Stimulated activated CD8-positive, alpha-beta memory T cell treated with anti-CD3 and anti-CD28 coated beads, Interleukin-7, amount 100 ng/mL, for 1 hour (primary cell): ENCODE measurements around the gene TXNDC2.
"Not testable (repeated sequence)": the region's sequence is repeated elsewhere in the genome, so short reads cannot be mapped to it uniquely, and the experiment has no call there.

ENCODE experiments used
- DNase-seq, 2 donors: peaks; one replicate each; pipeline ENCODE4 v3.0.0-alpha.2; 2020; ENCODE audit warnings: low read depth in 2 of 2

The TXNDC2 gene

DNA sequence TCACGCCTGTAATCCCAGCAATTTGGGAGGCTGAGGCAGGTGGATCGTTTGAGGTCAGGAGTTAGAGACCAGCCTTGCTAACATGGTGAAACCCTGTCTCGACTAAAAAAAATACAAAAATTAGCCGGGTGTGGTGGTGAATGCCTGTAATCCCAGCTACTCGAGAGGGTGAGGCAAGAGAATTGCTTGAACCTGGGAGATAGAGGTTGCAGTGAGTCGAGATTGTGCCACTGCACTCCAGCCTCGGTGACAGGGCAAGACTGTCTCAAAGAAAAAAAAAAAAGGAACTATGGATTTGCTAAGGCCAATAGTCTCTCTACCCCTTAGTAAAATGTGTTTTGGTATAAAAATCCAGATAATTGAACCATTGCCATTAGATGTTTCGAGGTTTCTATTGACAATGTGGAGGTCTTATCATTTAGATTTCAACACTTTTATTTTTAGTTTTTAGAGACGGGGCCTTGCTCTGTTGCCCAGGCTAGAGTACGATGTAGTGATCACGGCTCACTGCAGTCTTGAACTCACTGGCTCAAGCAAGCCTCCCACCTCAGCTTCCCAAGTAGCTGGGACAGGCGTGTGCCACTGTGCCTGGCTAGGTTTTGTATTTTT, 1.1 kb upstream of the TXNDC2 start:
- no peak for DNase-seq

DNA sequence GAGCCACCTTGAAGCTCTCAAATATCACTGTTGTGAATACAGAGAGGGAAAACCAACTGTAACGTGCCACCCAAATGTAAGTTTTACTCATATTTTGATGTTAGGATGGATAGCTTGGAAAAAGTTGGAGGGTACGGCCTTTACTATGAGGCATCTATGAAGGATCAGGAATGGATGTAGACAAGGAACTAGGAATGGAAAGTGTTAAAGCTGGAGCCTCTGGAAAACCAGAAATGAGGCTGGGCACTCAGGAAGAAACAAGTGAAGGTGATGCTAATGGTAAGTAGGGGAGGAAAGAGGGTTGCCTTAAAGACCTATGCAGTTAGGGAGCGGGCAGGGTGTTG, 204 bp downstream of the TXNDC2 start:
- no peak for DNase-seq

DNA sequence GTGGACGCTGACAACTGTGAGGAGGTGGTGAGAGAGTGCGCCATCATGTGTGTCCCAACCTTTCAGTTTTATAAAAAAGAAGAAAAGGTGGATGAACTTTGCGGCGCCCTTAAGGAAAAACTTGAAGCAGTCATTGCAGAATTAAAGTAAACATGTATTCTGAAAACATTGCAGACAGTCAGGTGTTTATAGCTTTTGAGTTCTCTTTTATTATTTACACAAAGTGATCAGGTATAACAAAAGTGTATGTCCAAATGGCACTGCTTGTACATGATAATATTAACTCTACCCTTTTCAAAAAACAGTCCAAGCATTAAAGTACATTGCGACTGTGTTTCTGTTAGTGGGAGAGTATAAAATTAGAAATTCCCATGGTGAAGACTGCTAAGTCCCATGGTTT, 2.2 kb downstream of the TXNDC2 start:
- no peak for DNase-seq

DNA sequence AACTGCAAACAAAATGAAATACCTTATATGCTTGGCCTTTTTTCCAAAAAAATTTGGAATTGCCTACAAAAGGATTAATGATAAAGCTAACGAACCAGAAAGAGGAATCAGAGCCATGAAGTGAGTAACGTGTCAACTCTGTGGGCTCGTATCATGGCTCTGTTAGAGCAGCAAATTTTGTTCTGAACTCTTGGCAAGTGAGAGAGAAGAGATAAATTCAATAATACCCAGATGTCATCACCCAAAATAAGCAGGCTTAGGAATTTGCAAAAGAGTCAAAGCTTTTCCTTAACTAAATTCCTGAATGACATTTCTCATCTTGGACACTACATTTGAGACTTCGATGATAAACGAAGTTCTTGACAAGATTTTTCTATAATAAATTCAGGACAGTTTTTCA, 4.4 kb downstream of the TXNDC2 start:
- DNase-seq: no peak

DNA sequence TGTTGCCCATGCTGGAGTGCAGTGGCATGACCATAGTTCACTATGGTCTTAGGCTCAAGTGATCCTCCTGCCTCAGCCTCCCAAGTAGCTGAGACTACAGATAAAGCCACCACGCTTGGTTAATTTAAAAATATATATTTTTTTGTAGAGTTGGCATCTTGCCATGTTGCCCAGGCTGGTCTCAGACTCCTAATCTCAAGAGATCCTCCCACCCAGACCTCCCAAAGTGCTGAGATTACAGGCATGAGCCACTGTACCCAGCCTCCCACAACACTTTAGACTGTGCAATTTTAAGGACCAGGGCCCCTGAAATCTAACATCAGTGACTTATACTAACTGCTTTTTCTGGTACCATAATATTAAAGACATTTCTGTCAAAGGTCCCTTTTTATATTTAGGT, 5.2 kb downstream of the TXNDC2 start:
- DNase-seq: no peak

DNA sequence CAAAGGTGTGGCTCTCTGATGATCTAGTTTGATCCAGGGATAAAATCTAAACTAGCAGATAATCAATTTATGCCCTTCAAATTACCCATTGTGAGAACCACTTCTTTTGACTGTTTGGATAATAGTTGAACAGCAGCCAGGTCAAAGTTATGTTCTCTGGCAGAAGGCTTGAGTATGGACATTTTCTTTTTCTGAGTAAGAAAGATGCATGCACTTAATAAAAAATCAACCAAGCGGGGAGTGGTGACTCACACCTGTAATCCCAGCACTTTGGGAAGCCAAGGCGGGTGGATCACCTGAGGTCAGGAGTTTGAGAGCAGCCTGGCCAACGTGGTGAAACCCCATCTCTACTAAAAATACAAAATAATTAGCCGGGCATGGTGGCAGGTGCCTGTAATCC, 5.7 kb downstream of the TXNDC2 start:
- not testable (repeated sequence) for DNase-seq

DNA sequence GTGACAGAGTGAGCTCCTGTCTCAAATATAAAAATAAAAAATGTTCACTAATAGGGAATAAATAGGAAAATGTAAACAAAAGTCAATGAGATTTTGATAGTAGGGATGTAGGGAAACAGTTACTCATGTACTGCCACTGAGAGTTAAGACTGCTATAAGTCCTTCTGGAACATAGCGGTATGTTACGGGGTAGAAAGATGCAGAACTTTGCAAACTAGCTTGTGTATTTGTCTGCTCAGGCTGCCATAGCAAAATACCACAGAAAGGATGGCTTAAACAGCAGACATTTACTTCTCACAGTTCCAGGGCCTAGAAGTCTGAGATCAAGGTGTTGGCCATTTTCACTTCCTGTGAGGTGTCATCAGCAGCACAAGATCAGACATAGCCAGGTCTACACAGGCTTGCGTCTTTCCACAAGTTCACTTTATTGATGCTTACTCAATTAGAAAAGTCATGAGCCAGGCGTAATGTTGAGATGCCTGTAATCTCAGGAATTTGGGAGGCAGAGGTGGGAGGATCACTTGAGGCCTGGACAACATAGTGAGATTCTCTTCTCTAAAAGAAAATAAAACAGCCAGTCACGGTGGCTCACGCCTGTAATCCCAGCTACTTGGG, 8.8 kb downstream of the TXNDC2 start:
- no peak for DNase-seq

DNA sequence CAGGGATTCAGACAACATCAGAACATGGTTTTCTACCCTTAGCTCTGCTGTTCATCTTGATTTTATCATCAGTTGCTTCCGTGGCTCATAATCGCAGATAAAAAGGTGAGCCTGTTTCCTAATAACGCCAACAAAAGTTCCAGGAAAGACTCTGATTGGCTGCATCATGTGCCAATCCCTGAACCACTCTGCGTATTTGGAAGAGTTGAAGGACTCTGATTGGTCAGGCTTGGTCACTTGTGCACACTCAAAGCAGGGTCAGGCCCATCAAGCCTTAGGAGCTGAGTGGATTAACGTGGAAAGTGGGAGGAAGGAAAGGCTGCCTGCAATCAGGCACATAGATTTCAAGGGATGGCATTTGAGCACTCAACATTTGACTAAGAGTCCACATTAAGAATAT, 11.4 kb downstream of the TXNDC2 start:
- DNase-seq: no peak

DNA sequence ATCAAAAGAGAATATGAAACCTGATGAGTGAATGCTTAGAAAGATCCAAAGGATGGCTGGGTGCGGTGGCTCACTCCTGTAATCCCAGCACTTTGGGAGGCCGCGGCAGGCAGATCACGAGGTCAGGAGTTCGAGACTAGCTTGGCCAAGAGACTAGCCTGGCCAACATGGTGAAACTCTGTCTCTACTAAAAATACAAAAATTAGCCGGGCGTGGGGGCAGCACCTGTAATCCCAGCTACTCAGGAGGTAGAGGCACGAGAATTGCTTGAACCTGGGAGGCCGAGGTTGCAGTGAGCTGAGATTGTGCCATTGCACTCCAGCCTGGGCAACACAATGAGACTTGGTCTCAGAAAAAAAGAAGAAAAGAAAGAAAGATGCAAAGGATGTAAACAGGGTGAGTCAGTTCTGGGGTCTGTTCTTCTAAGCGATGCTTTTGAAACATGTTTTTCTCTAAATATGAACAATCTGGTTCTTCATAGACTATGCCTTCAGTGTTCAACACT, 12.1 kb downstream of the TXNDC2 start:
- not testable (repeated sequence) for DNase-seq

DNA sequence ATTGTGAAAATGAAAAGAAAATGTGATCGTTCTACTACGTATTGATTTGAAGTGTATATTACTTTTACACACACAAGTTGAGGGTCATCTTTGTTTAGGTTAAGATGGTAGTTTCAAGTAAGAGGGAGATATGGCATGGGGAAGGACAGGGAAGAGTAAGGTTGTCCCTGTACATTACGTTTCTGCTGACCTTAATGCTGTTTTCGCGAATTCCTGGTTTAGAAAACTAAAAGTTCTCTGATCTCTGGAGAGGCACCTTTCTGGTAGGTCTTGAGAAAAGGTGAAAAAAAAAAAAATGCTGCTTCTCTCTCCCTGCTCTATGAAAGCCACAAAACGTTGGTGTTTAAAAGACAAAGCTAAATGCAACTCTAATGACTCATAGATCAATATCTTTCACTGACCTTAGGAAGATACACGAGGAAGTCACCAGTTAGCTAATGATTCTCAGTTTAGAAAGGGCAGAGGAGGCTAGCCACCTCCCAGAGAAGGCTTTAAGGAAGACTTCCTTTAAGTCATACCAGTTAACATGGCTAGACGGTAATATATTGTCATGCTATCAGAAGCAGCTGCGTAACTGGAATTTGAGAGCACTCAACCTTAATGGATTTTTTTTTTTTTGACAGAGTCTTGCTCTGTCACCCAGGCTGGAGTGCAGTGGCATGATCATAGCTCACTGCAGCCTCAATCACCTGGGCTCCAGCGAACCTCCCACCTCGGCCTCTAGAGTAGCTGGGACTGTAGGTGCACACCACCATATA, 13.2 kb downstream of the TXNDC2 start:
- no peak for DNase-seq

DNA sequence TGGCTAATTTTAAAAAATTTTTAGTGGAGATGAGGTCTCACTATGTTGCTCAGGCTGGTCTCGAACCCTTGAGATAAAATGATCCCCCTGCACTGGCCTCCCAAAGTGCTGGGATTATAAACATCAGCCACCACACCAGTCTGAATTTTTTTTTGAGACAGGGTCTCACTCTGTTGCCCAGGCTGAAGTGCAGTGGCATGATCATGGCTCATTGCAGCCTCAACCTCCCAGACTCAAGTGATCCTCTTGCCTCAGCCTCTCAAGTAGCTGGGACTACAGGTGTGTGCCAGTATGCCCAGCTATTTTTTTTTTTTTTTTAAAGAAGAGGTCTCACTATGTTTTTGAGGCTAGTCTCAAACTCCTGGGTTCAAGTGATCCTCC, 13.8 kb downstream of the TXNDC2 start:
- DNase-seq: not testable (repeated sequence)

DNA sequence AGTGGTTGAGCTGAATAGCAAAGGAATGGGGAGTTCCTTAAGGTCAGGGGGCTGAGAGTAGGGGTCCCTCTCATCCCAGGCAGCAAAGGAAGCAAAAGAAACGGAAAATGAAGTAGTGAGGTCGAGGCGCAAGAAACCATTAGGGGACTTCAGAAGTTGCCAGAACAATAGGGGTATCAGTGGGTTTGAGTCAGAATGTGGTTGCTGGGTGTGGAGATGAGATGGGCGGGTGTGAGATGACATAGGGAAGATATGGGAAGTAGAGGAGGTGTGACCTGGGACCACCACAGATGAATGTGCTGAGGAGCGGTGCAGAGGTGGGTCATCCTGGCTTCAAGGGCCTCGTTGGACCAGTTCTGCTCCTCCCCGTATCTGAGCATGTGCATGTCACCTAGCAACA, 14.9 kb downstream of the TXNDC2 start:
- no peak for DNase-seq

DNA sequence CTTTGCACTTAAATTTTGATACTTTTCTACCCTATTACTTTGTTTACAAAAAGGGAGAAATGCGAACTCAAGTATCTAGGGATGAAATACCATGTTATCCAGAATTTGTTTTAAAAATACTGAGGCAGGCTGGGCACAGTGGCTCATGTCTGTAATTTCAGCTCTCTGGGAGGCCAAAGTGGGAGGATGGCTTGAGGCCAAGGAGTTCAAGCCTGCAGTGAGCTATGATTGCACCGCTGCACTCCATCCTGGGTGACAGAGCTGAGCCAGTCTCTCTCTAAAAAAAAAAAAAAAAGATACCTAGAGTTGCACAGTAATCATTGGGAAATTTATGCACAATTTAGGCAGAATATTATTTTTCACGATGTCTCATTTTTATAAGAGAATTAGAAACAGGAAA, 15.6 kb downstream of the TXNDC2 start:
- no peak for DNase-seq

DNA sequence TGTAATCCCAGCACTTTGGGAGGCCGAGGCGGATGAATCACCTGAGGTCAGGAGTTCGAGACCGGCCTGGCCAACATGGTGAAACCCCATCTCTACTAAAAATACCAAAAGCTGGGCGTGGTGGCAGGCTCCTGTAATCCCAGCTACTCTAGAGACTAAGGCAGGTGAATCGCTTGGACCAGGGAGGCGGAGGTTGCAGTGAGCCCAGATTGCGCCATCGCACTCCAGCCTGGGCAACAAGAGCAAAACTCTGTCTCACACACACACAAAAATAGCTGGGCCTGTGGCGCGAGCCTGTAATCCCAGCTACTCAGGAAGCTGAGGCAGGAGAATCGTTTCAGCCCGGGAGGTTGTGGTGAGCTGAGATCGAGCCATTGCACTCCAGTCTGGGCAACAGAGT, 16.5 kb downstream of the TXNDC2 start:
- not testable (repeated sequence) for DNase-seq

DNA sequence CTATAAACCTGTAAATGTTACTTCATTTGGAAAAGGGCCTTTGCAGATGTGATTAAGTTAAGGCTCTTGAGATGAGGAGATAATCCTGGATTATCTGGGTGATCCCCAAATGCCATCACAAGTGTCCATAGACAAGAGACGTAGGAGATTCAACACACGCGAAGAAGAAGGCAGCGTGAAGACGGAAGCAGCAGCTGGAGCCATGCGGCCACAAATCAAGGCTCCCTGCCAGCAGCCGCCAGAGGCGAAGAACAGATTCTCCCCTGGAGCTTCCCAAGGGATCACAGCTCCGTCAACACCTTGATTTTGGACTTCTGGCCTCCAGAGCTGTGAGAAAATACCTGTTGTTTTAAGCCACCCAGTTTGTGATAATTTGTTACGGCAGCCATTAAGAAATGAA, 17.1 kb downstream of the TXNDC2 start:
- no peak for DNase-seq

DNA sequence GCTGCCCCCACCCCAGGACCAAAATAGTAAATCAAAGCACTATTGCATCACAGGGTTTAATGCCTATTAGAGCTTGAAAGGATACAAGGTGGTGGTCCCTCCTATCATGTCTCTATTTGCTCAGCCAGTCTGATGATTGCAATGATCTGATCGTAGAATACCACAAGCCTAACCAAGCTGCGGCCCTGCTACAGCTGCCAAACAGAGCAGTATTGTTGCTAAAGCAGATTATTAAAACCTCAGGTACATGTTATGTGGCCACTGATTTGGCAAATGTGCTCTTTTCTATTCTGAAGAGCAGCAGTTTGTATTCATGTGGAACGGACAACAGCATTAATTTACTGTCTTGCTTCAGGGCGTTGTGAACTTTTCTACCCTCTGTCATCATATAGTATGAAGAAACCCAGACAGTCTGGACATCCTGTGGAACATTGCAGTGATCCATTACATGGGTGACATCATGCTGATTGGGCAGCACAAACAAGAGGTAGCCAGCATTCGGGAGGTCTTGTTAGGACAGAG, 19.7 kb downstream of the TXNDC2 start:
- no peak for DNase-seq

DNA sequence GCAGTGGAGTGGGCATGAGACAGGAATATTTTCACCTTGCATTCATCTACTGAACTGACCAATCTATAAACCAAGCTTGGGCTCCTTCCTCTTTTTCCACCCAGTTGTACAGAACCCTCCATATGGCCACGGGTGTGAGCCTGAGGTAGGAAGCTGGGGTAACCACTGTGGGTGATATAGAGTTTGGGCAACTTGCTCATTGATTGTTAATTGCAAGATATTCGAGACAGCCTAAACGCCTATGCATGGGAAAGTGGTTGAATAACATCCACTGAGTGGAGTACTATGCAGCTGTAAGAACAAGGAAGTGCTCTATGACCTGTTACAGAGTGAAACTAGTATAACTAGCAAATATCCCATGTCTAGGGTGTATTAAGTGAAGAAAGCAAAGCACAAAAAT, 20.7 kb downstream of the TXNDC2 start:
- no peak for DNase-seq

DNA sequence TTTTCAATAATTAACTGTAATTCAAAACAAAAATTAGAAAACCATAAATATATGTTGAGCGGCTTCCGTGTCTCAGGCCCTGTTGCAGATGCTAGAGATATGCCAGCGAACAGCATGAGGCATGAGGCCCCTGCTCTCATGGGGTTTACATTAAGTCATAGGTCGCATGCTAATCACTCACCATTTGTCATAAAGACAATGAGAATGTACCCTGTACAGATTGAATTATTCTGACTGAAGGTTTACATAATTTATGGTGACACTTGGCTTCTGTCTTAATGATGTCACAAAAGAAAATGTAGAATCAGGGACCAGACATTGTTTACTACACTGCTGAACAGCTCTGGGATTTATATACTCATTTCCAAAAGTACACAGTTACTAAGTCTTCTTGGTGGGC, 22.1 kb downstream of the TXNDC2 start:
- DNase-seq: no peak

DNA sequence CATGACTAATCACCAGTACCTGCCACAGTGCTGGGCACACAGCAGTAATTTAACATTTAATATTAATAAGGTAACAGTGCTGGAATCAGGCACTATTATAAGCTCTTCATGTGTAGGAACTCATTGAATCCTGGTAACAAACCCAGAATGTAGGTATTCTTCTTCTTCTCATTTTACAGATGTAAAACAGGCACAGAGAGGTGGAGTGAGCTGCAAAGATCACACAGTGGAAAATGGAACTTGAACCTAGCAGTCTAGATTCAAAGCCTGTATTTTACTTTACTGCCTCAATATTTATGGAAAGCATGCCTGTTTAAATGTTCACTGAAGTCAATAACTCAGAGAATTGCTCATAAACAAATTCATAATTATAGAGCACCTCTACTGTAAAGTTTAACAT, 24.3 kb downstream of the TXNDC2 start:
- DNase-seq: no peak

DNA sequence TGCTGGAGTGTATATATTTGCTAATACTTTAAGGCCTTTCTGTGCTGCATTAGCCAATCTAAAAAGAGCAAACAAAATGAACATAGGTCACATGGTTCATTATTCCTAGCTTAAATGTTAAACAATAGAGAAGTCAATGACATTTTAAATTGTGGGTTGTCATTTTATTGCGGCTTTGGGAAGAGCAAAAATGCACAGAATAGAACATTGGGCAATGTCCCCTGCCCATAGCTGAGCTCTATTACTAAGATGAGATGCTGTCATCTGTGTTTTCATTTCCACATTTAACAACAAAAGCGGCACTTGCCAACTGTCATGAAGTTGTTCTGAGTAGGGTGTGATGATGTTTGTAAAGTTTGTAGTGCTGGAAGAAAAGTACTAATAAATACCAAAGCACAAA, 24.9 kb downstream of the TXNDC2 start:
- no peak for DNase-seq

DNA sequence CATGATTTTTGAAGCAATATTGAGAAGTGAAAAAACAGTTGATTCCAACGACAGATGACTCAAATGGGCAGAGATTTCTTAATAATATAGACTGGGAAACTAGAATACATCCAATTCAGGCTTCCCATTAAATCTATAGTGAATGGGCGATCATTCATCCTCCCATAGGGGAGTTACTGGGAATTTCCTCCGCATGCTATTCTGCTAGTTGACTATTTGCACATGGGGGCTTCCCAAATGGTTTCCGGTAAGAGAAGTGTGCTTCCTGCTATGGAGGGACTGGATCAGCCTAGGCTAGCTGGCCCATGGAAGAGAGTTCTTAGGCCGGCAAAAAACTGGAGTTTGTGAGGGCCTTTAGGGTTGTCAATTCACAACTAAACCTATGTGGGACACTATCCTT, 25.5 kb downstream of the TXNDC2 start:
- DNase-seq: no peak

DNA sequence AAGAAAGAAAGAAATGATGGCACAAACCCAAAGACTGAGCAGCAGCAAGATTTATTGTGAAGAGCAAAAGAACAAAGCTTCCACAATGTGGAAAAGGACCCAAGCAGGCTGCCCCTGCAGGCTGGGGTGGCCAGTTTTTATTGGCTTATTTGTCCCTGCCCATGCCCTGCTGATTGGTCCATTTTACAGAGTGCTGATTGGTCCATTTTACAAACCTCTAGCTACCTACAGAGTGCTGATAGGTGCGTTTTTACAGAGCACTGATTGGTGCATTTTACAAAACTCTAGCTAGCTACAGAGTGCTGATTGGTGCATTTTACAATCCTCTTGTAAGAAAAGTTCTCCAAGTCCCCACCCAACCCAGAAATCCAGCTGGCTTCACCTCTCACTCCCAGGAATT, 26.5 kb downstream of the TXNDC2 start:
- DNase-seq: not testable (repeated sequence)

DNA sequence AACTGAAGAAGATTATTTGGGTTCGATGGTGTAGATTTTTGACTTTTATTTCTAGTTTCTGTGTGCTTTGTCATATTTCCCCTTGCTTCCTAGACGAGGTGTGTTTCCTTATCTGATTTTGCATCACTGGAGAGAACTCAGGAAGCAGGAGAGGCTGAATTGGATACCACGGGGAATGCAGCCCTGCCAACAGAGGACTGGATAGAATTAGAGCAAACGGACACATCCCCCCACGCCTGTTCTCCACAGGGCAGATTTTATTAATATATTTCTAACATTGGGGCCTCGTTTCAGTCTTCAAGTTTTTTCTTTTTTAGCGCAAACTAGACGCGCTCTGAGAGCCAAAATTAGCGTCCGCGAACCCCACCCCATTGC, 27.4 kb downstream of the TXNDC2 start:
- no peak for DNase-seq
